OCI-M2 (cell line): Measurements from ENCODE around the gene THAP4.

Experiments used
- DNase-seq: peaks from one replicate; lab custom pipeline; 2025; ENCODE audit not compliant: unreplicated experiment; lab: John Stamatoyannopoulos, UW

The THAP4 gene

GRCh38 chr2:241551998-241552737 is 84.8 kb downstream of the THAP4 start:
- DNase-seq = no peak

GRCh38 chr2:241551599-241551997 is 85.4 kb downstream of the THAP4 start:
- DNase-seq = no peak

- DNase-seq = no peak
Measured at GRCh38 chr2:241550616-241551580, 86.1 kb downstream of the THAP4 start.

GRCh38 chr2:241548451-241548835 is 88.5 kb downstream of the THAP4 start:
- no peak for DNase-seq

GRCh38 chr2:241547781-241548450 is 89.0 kb downstream of the THAP4 start:
- DNase-seq = no peak

- no peak for DNase-seq
Measured at GRCh38 chr2:241546771-241547498, 90.0 kb downstream of the THAP4 start.

GRCh38 chr2:241545523-241546473 is 91.2 kb downstream of the THAP4 start:
- DNase-seq = no peak

- DNase-seq = no peak
Measured at GRCh38 chr2:241545106-241545505, 91.9 kb downstream of the THAP4 start.

- DNase-seq = no peak
Measured at GRCh38 chr2:241542278-241542605, 94.7 kb downstream of the THAP4 start.

GRCh38 chr2:241541564-241542277 is 95.2 kb downstream of the THAP4 start:
- DNase-seq = no peak

- no peak for DNase-seq
Measured at GRCh38 chr2:241540771-241541561, 96.0 kb downstream of the THAP4 start.

- DNase-seq = no peak
Measured at GRCh38 chr2:241540401-241540770, 96.6 kb downstream of the THAP4 start.

- DNase-seq = no peak
Measured at GRCh38 chr2:241539616-241540374, 97.2 kb downstream of the THAP4 start.

- DNase-seq = no peak
Measured at GRCh38 chr2:241538838-241539615, 97.9 kb downstream of the THAP4 start.

- DNase-seq = no peak
Measured at GRCh38 chr2:241535871-241536655, 100.9 kb downstream of the THAP4 start.

GRCh38 chr2:241534701-241535375 is 102.1 kb downstream of the THAP4 start:
- no peak for DNase-seq
